SW 1271 (cell line): ENCODE results near the gene TSPO2.
"Not testable (repeated sequence)": the region's sequence is repeated elsewhere in the genome, so short reads cannot be mapped to it uniquely, and the experiment has no call there.

Experiments
- DNase-seq, 2 experiments: peaks; one replicate each; lab custom pipeline; 2025; lab: John Stamatoyannopoulos, UW

The TSPO2 gene

GRCh38 chr6:41042226-41043055 lies at the start of gene TSPO2:
Gene TSPO2, plus strand, starts transcription at chr6:41042467. Its CDS starts 519 bp downstream, at chr6:41042986.
- no peak for DNase-seq

GRCh38 chr6:40992746-40993145 lies 49.5 kb upstream of the TSPO2 start:
- DNase-seq: no peak

GRCh38 chr6:40996591-40997233 lies 45.6 kb upstream of the TSPO2 start:
- no peak for DNase-seq

GRCh38 chr6:40997234-40997957 lies 44.9 kb upstream of the TSPO2 start:
- DNase-seq: peak; percentile 14 to 68

GRCh38 chr6:40998661-40999060 lies 43.6 kb upstream of the TSPO2 start:
- no peak for DNase-seq

GRCh38 chr6:40999569-40999968 lies 42.7 kb upstream of the TSPO2 start:
- DNase-seq: peak; percentile 22 to 39

GRCh38 chr6:41000248-41000647 lies 42.0 kb upstream of the TSPO2 start:
- DNase-seq: no peak

- DNase-seq: no peak
Observed at GRCh38 chr6:41002168-41002567, 40.1 kb upstream of the TSPO2 start.

- peak in 1 of 2 experiments; percentile 60 for DNase-seq
Observed at GRCh38 chr6:41006217-41006616, 36.0 kb upstream of the TSPO2 start.

GRCh38 chr6:41006980-41007379 lies 35.3 kb upstream of the TSPO2 start:
- not testable (repeated sequence) for DNase-seq

GRCh38 chr6:41008011-41008410 lies 34.3 kb upstream of the TSPO2 start:
- DNase-seq: no peak

- DNase-seq: no peak
Observed at GRCh38 chr6:41009669-41010068, 32.6 kb upstream of the TSPO2 start.

- no peak for DNase-seq
Observed at GRCh38 chr6:41011673-41012072, 30.6 kb upstream of the TSPO2 start.

GRCh38 chr6:41013466-41014153 lies 28.7 kb upstream of the TSPO2 start:
- DNase-seq: no peak

GRCh38 chr6:41014780-41015179 lies 27.5 kb upstream of the TSPO2 start:
- no peak for DNase-seq

GRCh38 chr6:41015860-41016259 lies 26.4 kb upstream of the TSPO2 start:
- not testable (repeated sequence) for DNase-seq

- no peak for DNase-seq
Observed at GRCh38 chr6:41017663-41018062, 24.6 kb upstream of the TSPO2 start.

- DNase-seq: no peak
Observed at GRCh38 chr6:41021832-41022231, 20.4 kb upstream of the TSPO2 start.

- DNase-seq: no peak
Observed at GRCh38 chr6:41022294-41022693, 20.0 kb upstream of the TSPO2 start.

GRCh38 chr6:41023114-41023513 lies 19.2 kb upstream of the TSPO2 start:
- no peak for DNase-seq

GRCh38 chr6:41025966-41026530 lies 16.2 kb upstream of the TSPO2 start:
- DNase-seq: no peak

- DNase-seq: no peak
Observed at GRCh38 chr6:41027241-41027640, 15.0 kb upstream of the TSPO2 start.
